Measurements from ENCODE around the gene PRUNE2.

The PRUNE2 gene

DNA sequence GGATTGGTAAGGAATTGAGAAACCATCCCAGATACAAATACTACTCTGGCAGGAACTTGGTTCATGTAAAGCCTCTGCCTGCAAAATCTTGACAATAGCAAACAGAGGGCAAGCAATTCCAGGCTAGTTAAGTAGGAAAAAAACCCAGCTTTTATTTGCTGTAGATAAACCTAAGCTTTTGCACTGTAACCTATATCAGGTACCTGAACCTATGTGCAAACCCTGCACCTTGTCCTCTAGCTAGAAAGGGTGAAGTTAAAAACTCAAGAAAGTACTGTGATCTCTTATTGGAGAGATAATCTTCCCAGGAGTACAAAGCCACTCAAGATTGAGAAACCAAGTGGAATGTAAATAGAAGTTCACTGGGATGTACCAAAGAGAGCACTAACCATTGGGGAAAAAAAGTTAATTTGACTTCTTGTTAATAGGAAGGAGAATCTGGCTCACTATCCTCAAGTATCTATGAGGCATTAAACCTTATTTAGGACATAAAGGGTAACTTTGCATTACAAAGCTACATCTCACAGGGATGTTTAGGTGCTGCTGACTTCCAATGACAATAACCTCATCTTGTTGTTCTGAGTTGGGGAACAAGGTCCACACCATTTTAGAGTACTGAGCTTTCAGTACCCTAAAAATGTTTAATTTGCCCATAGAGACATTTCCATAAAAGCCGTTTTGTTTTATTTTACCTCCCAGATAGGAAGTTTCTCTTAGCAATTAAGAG, 215.5 kb downstream of the PRUNE2 start:
- DNase-seq (ENCODE audit: low spot score) (no peak), ATAC-seq (ENCODE audit: low read depth) (no peak)
- no peak overlapping the region for H3K27ac ChIP-seq (ENCODE audit: poor library complexity, severe bottlenecking)
- H3K9me3 ChIP-seq (ENCODE audit: severe bottlenecking), result no peaks in the 10 kb centered on the region
- no peaks in the 10 kb centered on the region for H3K36me3 ChIP-seq (ENCODE audit: low read depth)
- H3K4me1 ChIP-seq (ENCODE audit: insufficient read depth, poor library complexity, severe bottlenecking), result peaks cover 20% of the 10 kb centered on the region
- TF ChIP-seq, protein P1, sequence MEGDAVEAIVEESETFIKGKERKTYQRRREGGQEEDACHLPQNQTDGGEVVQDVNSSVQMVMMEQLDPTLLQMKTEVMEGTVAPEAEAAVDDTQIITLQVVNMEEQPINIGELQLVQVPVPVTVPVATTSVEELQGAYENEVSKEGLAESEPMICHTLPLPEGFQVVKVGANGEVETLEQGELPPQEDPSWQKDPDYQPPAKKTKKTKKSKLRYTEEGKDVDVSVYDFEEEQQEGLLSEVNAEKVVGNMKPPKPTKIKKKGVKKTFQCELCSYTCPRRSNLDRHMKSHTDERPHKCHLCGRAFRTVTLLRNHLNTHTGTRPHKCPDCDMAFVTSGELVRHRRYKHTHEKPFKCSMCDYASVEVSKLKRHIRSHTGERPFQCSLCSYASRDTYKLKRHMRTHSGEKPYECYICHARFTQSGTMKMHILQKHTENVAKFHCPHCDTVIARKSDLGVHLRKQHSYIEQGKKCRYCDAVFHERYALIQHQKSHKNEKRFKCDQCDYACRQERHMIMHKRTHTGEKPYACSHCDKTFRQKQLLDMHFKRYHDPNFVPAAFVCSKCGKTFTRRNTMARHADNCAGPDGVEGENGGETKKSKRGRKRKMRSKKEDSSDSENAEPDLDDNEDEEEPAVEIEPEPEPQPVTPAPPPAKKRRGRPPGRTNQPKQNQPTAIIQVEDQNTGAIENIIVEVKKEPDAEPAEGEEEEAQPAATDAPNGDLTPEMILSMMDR (IDR thresholded peaks at IDR 0.05; ENCODE audit: poor library complexity, severe bottlenecking), result no peak
- no peak overlapping the region for H3K4me3 ChIP-seq (ENCODE audit: severe bottlenecking)
- H3K27me3 ChIP-seq (ENCODE audit: insufficient read depth, poor library complexity, severe bottlenecking), result no peaks in the 10 kb centered on the region

DNA sequence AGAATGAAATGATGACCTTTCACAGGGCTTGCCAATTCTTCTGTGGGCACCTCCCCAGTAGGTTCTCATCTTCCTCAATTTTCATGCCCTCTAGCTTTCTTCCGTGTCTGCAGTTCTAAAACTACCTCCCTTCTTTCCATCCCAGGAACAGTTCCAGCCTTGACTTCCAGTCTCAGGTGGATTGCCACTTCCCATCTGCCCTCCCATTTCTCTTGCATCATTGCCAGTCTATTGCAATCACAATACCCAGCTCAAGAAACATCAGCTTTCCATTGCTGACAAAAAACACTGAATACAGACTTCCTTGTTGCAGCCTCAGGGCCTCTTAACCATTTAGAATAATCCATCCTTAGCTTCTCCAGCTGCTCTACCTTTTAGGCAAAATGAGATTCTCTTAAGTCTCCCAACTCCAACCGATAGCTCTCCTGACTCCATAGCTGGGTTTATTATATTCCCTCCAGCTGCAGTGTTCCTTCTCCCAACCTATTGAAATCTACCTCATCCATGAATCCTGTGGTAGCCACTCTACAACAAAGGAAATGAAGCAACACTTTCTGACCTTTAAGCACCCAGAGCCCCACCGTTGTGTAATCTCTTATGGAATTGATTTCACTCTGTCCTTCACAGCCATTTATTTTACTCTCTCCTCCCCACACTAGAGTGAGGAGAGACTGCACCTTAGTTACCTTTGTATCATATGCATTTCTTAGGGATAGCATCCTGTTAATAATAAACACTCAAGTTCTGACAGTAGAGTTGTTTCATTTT, 217.3 kb downstream of the PRUNE2 start:
- H3K4me3 ChIP-seq (ENCODE audit: severe bottlenecking), result no peak overlapping the region
- ATAC-seq (ENCODE audit: low read depth) (no peak), DNase-seq (ENCODE audit: low spot score) (no peak)
- H3K27me3 ChIP-seq (ENCODE audit: insufficient read depth, poor library complexity, severe bottlenecking), result no peaks in the 10 kb centered on the region
- peaks cover 20% of the 10 kb centered on the region for H3K4me1 ChIP-seq (ENCODE audit: insufficient read depth, poor library complexity, severe bottlenecking)
- TF ChIP-seq, protein P1 (IDR thresholded peaks at IDR 0.05; ENCODE audit: poor library complexity, severe bottlenecking), result no peak
- H3K36me3 ChIP-seq (ENCODE audit: low read depth), result no peaks in the 10 kb centered on the region
- H3K9me3 ChIP-seq (ENCODE audit: severe bottlenecking), result no peaks in the 10 kb centered on the region
- peak overlapping the region; percentile 21 for H3K27ac ChIP-seq (ENCODE audit: poor library complexity, severe bottlenecking)

DNA sequence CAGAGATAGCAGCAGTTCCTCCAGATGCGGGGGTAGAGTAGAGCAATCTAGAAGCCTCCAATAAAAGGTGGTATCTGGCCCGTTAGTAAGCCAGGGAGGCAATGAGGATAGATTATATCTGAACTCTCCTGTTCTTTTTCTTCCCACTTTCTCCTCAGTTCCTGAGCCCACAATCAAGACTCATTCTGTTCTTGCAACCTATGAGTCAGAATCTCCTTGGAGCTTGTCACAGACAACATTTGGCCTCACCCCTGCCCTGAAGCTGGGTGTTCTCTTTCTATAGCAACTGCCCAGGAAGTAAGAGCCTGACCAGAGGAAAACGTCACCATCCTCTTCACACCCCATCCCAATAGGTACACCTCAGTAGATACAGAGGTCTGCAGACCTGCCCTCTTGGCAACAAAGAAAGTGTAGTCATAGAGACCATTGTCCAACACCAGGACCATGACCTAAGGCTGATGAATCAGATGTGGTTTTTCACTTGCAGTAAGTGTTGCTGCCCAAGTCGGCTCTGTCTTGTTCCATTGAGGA, 218.0 kb downstream of the PRUNE2 start:
- H3K9me3 ChIP-seq (ENCODE audit: severe bottlenecking), result no peaks in the 10 kb centered on the region
- H3K27me3 ChIP-seq (ENCODE audit: insufficient read depth, poor library complexity, severe bottlenecking), result no peaks in the 10 kb centered on the region
- H3K4me3 ChIP-seq (ENCODE audit: severe bottlenecking), result no peak overlapping the region
- ATAC-seq (ENCODE audit: low read depth) (peak; percentile 93), DNase-seq (ENCODE audit: low spot score) (peak; percentile 61)
- peaks cover 20% of the 10 kb centered on the region for H3K4me1 ChIP-seq (ENCODE audit: insufficient read depth, poor library complexity, severe bottlenecking)
- H3K27ac ChIP-seq (ENCODE audit: poor library complexity, severe bottlenecking), result peak overlapping the region; percentile 21
- no peaks in the 10 kb centered on the region for H3K36me3 ChIP-seq (ENCODE audit: low read depth)
- TF ChIP-seq, protein P1 (IDR thresholded peaks at IDR 0.05; ENCODE audit: poor library complexity, severe bottlenecking), result no peak

DNA sequence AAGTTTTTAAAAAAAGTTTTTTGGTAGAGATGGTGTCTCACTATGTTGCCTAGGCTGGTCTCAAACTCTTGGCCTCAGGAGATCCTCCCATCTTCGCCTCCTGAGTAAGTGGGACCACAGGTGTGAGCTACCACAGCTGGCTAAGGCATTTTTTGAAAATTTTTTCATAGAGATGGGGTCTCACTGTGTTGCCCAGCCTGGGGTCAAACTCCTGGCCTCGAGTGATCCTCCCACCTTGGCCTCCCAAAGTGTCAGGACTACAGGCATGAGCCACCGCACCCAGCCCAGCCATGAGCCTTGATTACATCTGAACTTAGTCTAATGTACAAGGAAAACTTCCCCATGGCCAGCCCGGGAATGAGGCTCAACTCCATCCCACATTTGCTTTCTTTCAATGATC, 219.2 kb downstream of the PRUNE2 start:
- Histone ChIP-seq H3K27ac (ENCODE audit: poor library complexity, severe bottlenecking) (no peak overlapping the region), H3K4me3 (ENCODE audit: severe bottlenecking) (no peak overlapping the region), H3K27me3 (ENCODE audit: insufficient read depth, poor library complexity, severe bottlenecking) (no peaks in the 10 kb centered on the region), H3K4me1 (ENCODE audit: insufficient read depth, poor library complexity, severe bottlenecking) (peaks cover 16% of the 10 kb centered on the region), H3K36me3 (ENCODE audit: low read depth) (no peaks in the 10 kb centered on the region), H3K9me3 (ENCODE audit: severe bottlenecking) (no peaks in the 10 kb centered on the region)
- TF ChIP-seq, protein P1 (IDR thresholded peaks at IDR 0.05; ENCODE audit: poor library complexity, severe bottlenecking), result no peak
- ATAC-seq (ENCODE audit: low read depth) (no peak), DNase-seq (ENCODE audit: low spot score) (no peak)

Data from RWPE2 (cell line).